Fibroblast of the aortic adventitia (primary cell): Measurements from ENCODE around the gene FAT1. TPM values are rescaled to one million over a fixed set of nuclear protein-coding genes. Genes with fewer than 3 reads are reported as not detected.

Experiments
- DNase-seq: peaks from one replicate; pipeline ENCODE4 v3.0.0-alpha.2; 2010; ENCODE audit warnings: low read depth
- H3K4me3 ChIP-seq: 2 replicates; pipeline ENCODE4 v1.5.1; 2011; ENCODE audit warnings: low read depth, mild to moderate bottlenecking, control low read depth, low read length, moderate library complexity
- total RNA-seq: library from RNA; depleted of rRNA; stranded (reverse); fragments of >200 nt; gene quantifications from 2 replicates; pipeline ENCODE4 v1.2.3, GENCODE V29; 2012; ENCODE audit warnings: low replicate concordance
- TF ChIP-seq, protein P1 (sequence below): IDR thresholded peaks from 2 replicates; pipeline ENCODE4 v1.5.1; 2011; ENCODE audit warnings: mild to moderate bottlenecking, low read length, control low read depth, inconsistent platforms; ENCODE audit not compliant: insufficient read depth

FAT1 gene
- total RNA-seq, 1 donor, result 114 TPM

DNA sequence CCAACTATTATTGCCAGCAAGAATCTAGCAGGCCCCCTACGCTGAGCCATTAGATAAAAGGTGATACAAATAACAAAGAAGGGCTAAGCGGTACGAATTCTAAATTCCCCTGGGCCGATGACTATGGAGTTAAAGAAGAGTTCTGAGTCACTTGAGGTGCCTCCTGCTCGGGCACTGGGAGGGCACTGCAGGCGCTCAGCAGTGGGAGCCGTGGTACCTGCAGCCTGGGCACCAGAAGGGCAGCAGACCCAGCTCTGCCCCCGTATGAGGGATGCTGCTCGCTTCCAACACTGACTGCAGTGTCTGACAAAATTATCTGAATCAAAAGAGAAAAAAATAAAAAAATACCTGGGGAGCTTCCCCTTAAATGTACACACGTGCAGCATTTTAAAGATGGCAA is 124.2 kb downstream of the FAT1 start:
- H3K4me3 ChIP-seq, result no peak overlapping the region
- TF ChIP-seq, protein P1, sequence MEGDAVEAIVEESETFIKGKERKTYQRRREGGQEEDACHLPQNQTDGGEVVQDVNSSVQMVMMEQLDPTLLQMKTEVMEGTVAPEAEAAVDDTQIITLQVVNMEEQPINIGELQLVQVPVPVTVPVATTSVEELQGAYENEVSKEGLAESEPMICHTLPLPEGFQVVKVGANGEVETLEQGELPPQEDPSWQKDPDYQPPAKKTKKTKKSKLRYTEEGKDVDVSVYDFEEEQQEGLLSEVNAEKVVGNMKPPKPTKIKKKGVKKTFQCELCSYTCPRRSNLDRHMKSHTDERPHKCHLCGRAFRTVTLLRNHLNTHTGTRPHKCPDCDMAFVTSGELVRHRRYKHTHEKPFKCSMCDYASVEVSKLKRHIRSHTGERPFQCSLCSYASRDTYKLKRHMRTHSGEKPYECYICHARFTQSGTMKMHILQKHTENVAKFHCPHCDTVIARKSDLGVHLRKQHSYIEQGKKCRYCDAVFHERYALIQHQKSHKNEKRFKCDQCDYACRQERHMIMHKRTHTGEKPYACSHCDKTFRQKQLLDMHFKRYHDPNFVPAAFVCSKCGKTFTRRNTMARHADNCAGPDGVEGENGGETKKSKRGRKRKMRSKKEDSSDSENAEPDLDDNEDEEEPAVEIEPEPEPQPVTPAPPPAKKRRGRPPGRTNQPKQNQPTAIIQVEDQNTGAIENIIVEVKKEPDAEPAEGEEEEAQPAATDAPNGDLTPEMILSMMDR, result no peak
- no peak for DNase-seq

DNA sequence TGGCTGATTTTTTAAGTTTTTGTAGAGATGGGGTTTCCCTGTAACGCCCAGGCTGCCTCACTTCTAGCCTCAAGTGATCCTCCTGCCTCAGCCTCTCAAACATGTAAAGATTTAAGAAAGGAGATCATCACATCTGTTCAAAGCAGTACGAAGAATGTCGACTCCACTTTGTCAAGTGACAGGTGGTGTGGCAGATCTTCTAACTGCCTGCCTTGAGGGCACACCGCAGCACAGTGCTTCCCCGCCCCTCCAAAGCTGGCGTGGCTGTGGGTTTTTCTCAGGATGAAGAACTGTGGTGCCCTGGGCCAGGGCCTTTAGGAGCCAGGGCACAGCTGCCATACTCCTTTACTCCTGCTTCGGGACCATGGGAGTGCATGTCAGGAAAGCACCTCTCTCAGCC is 125.0 kb downstream of the FAT1 start:
- TF ChIP-seq, protein P1, result no peak
- H3K4me3 ChIP-seq, result no peak overlapping the region
- no peak for DNase-seq

GRCh38 chr4:186596850-186597390 is 126.7 kb downstream of the FAT1 start:
- TF ChIP-seq, protein P1, result no peak
- H3K4me3 ChIP-seq, result no peak overlapping the region
- DNase-seq, result no peak

GRCh38 chr4:186596346-186596745 is 127.3 kb downstream of the FAT1 start:
- no peak overlapping the region for H3K4me3 ChIP-seq
- no peak for DNase-seq
- TF ChIP-seq, protein P1, result no peak

DNA sequence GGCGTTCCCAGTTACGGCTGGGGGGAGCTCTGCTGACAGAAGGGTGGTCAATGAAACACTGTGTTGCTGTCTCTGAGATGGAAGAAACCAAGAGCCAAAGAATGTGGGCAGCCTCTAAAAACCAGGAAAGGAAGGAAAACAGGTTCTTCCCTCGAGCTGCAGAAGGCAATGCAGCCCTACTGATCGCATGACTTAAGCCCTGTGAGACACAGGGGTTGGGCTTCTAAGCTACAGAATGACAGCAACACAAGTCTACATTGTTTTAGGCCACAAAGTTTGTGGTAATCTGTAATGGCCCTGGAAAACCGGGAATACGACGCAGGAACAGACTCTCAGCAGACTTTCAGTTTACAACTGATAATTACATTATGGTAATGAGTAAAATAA is 130.1 kb downstream of the FAT1 start:
- no peak for DNase-seq
- TF ChIP-seq, protein P1, result no peak
- no peak overlapping the region for H3K4me3 ChIP-seq

- no peak overlapping the region for H3K4me3 ChIP-seq
- no peak for DNase-seq
- TF ChIP-seq, protein P1, result no peak
Measured at GRCh38 chr4:186592966-186593586, 130.6 kb downstream of the FAT1 start.

DNA sequence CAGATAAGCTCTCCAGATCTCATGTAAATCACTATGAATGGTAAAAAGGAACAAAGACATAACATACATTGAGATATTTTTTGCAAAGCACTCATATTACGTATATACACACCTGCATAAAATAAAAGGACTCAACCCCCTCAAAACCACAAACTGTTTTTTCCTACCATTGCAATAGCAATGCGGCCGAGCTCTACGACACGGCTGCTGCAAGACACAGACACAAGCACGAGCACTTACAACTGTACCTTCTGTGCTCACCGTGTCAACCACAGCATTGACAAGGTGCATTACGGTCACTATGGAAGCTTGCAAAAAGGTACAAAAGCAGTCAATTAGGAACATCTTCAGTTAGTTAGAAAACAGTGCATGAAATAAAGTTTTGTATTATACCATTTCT is 131.2 kb downstream of the FAT1 start:
- TF ChIP-seq, protein P1, result no peak
- no peak for DNase-seq
- H3K4me3 ChIP-seq, result no peak overlapping the region
